Endothelial cell of umbilical vein (primary cell): ENCODE measurements around the gene ARHGEF17.

ENCODE experiments used
- CTCF ChIP-seq, 2 donors: IDR thresholded peaks; 1 replicate in 1 of 2; 2 replicates in 1 of 2; pipeline ENCODE4 v1.5.1; 2011; ENCODE audit warnings: low read length in 2 of 2, mild to moderate bottlenecking in 2 of 2, moderate library complexity in 2 of 2, control low read depth in 1 of 2, inconsistent platforms in 1 of 2, low read depth in 1 of 2; ENCODE audit not compliant: insufficient read depth in 1 of 2; ENCODE audit errors: extremely low read depth in 1 of 2
- EZH2 ChIP-seq: IDR thresholded peaks from 2 replicates; pipeline ENCODE4 v1.6.1; 2012; ENCODE audit warnings: borderline replicate concordance, low read depth, mild to moderate bottlenecking, moderate library complexity, low read length, inconsistent platforms; ENCODE audit not compliant: severe bottlenecking
- FOS ChIP-seq: IDR thresholded peaks from 2 replicates; pipeline ENCODE4 v1.6.1; 2011; ENCODE audit warnings: mild to moderate bottlenecking, low read length, moderate library complexity, borderline replicate concordance; ENCODE audit not compliant: insufficient read depth
- GATA2 ChIP-seq: IDR thresholded peaks from 2 replicates; pipeline ENCODE4 v1.7.0; 2011; ENCODE audit warnings: low read depth, mild to moderate bottlenecking, moderate library complexity, mixed read lengths, low read length; ENCODE audit not compliant: insufficient read length, insufficient read depth
- POLR2A ChIP-seq: IDR thresholded peaks from 2 replicates; pipeline ENCODE4 v1.6.1; 2012; ENCODE audit warnings: low read depth, mild to moderate bottlenecking, control low read depth, low read length
- POLR2AphosphoS5 ChIP-seq: IDR thresholded peaks from 2 replicates; pipeline ENCODE4 v1.6.1; 2012; ENCODE audit warnings: low read depth, mild to moderate bottlenecking, control low read depth, low read length, moderate library complexity; ENCODE audit not compliant: insufficient read depth

- TF ChIP-seq CTCF (IDR thresholded peaks at IDR 0.05; ENCODE audit: extremely low read depth in 1 of 2, insufficient read depth in 1 of 2, low read depth in 1 of 2, low read length in 2 of 2) (no peak), POLR2AphosphoS5 (no peak), POLR2A (no peak), GATA2 (no peak), EZH2 (no peak), FOS (no peak)
Observed at GRCh38 chr11:73315293-73316020, 7.4 kb downstream of the ARHGEF17 start.
